PC-9 (cell line): ENCODE results near the gene TH. TPM values are rescaled to one million over a fixed set of nuclear protein-coding genes. Genes with fewer than 3 reads are reported as not detected.

ENCODE experiments used
- BruUV-seq: library from RNA; stranded (reverse); fragments of 400-500 nt; replicated peaks from 2 replicates; lab custom pipeline; 2021; lab: Mats Ljungman, UMichigan
- CTCF ChIA-PET: fragments of 300-600 bp; sonication (Branson Sonifier 250); formaldehyde crosslinking; loops from one replicate; lab custom pipeline; 2022; ENCODE audit warnings: antibody characterized with exemption; lab: Charles Lee
- POLR2A ChIA-PET: fragments of 300-600 bp; sonication (Branson Sonifier 250); formaldehyde crosslinking; loops from one replicate; lab custom pipeline; 2022; ENCODE audit warnings: antibody characterized with exemption; ENCODE audit not compliant: unreplicated experiment; lab: Charles Lee
- DNase-seq, 2 experiments: peaks; one replicate each; pipeline versions ENCODE4 v3.0.0 to v3.0.0-alpha.2; 2015 to 2022; ENCODE audit warnings: mixed read lengths in 1 of 2
- H2AFZ ChIP-seq: fragments of 200-600 bp; sonication (generic); 2 replicates; pipeline ENCODE4 v1.8.1; 2017; ENCODE audit warnings: antibody characterized with exemption
- H3F3A ChIP-seq: fragments of 200-600 bp; sonication (generic); 2 replicates; pipeline ENCODE4 v1.8.1; 2017; ENCODE audit warnings: antibody characterized with exemption, mild to moderate bottlenecking, low read depth; ENCODE audit not compliant: insufficient read depth
- H3K27ac ChIP-seq: fragments of 200-600 bp; sonication (generic); 2 replicates; pipeline ENCODE4 v1.6.1; 2016; ENCODE audit warnings: mixed run types
- H3K27me3 ChIP-seq: fragments of 200-600 bp; sonication (generic); 2 replicates; pipeline ENCODE4 v1.6.1; 2016; ENCODE audit warnings: low read depth, mixed run types; ENCODE audit not compliant: insufficient read depth
- H3K36me3 ChIP-seq: fragments of 200-600 bp; sonication (generic); 2 replicates; pipeline ENCODE4 v1.6.1; 2016; ENCODE audit warnings: low read depth, mixed run types
- H3K4me1 ChIP-seq: fragments of 200-600 bp; sonication (generic); replicated peaks from 2 replicates; pipeline ENCODE4 v1.6.1; 2016; ENCODE audit warnings: mixed run types; ENCODE audit not compliant: insufficient read depth
- H3K4me2 ChIP-seq: fragments of 200-600 bp; sonication (generic); 2 replicates; pipeline ENCODE4 v1.6.1; 2017; ENCODE audit warnings: mixed run types
- H3K4me3 ChIP-seq: fragments of 200-600 bp; sonication (generic); 2 replicates; pipeline ENCODE4 v1.6.1; 2016; ENCODE audit warnings: mixed run types
- H3K79me2 ChIP-seq: fragments of 200-600 bp; sonication (generic); 2 replicates; pipeline ENCODE4 v1.6.1; 2017; ENCODE audit warnings: low read depth, mixed run types
- H3K9me2 ChIP-seq: fragments of 200-600 bp; sonication (generic); 2 replicates; pipeline ENCODE4 v1.8.1; 2017; ENCODE audit warnings: mild to moderate bottlenecking; ENCODE audit not compliant: insufficient read depth
- H3K9me3 ChIP-seq: fragments of 200-600 bp; sonication (generic); 2 replicates; pipeline ENCODE4 v1.8.1; 2016; ENCODE audit warnings: low read depth; ENCODE audit not compliant: insufficient read depth
- H4K20me1 ChIP-seq: fragments of 200-600 bp; sonication (generic); 2 replicates; pipeline ENCODE4 v1.8.1; 2017; ENCODE audit not compliant: insufficient read depth
- CTCF ChIP-seq: fragments of 200-600 bp; sonication (generic); conservative IDR thresholded peaks from 2 replicates; pipeline ENCODE4 v1.6.1; 2017; ENCODE audit warnings: mixed run types, antibody characterized with exemption, mild to moderate bottlenecking, moderate library complexity
- EZH2 ChIP-seq: fragments of 200-600 bp; sonication (generic); IDR thresholded peaks from 2 replicates; pipeline ENCODE4 v1.8.0; 2017; ENCODE audit warnings: antibody characterized with exemption, low read depth
- intact Hi-C: fragments of 100-400 bp; cut with micrococcal nuclease; formaldehyde crosslinking; loops from one replicate; pipeline ENCODE4 v1.10.0; 2022; ENCODE audit not compliant: unreplicated experiment
- total RNA-seq: library from RNA; stranded (reverse); gene quantifications from 2 replicates; pipeline ENCODE4 v1.2.3, GENCODE V29; 2021

Gene TH
- total RNA-seq, 1 experiment from 2014 or later, result 2.2 TPM

- H3K9me3 ChIP-seq, result no peaks in the 10 kb centered on the region
- H3K4me1 ChIP-seq, result no peaks in the 10 kb centered on the region; the same call in 1 of the 2 replicates
- ChIA-PET CTCF (no interaction called here), POLR2A (no interaction called here)
- no peak within 1 kb of the TSS for H3K27ac ChIP-seq
- H4K20me1 ChIP-seq, result no peaks in the 10 kb centered on the region
- no peak for TF ChIP-seq CTCF
- no peak for TF ChIP-seq EZH2
- H3K4me2 ChIP-seq, result no peak within 1 kb of the TSS
- no peaks in the 10 kb centered on the region for H3K27me3 ChIP-seq
- H3K4me3 ChIP-seq, result no peak within 1 kb of the TSS
- no peaks in the 10 kb centered on the region for H3K79me2 ChIP-seq
- no peaks in the 10 kb centered on the region for H3F3A ChIP-seq
- intact Hi-C loops, result loop anchor here (10.0 kb wide), 1 partner anchor 134 kb away; no protein-coding TSS in a partner anchor
- BruUV-seq, result no TSS peak
- H2AFZ ChIP-seq, result no peak within 1 kb of the TSS
- no peaks in the 10 kb centered on the region for H3K9me2 ChIP-seq
- H3K36me3 ChIP-seq, result no peaks in the 10 kb centered on the region
- no peak for DNase-seq
These were observed 10.8 kb downstream of the TH start, which contains the start of gene INS for GRCh38 chr11:2160736-2161259. INS (minus strand) TSS chr11:2161209; CDS start chr11:2160971, 238 bp downstream.

GRCh38 chr11:2159536-2160413 is 11.8 kb downstream of the TH start:
- no TSS peak for BruUV-seq
- no peaks in the 10 kb centered on the region for H3K36me3 ChIP-seq
- DNase-seq, result no peak
- H3K9me2 ChIP-seq, result no peaks in the 10 kb centered on the region
- no peak for TF ChIP-seq CTCF
- no peak for TF ChIP-seq EZH2
- intact Hi-C loops, result loop anchor here (10.0 kb wide), 1 partner anchor 135 kb away; no protein-coding TSS in a partner anchor
- no peaks in the 10 kb centered on the region; the same call in 1 of the 2 replicates for H3K4me1 ChIP-seq
- H2AFZ ChIP-seq, result no peak overlapping the region
- CTCF ChIA-PET, result no interaction called here
- no peaks in the 10 kb centered on the region for H3K27me3 ChIP-seq
- H3K4me3 ChIP-seq, result no peak overlapping the region
- no peaks in the 10 kb centered on the region for H3K9me3 ChIP-seq
- no peaks in the 10 kb centered on the region for H4K20me1 ChIP-seq
- H3F3A ChIP-seq, result no peaks in the 10 kb centered on the region
- H3K79me2 ChIP-seq, result no peaks in the 10 kb centered on the region
- no peak overlapping the region for H3K4me2 ChIP-seq
- no peak overlapping the region for H3K27ac ChIP-seq
- POLR2A ChIA-PET, result no interaction called here

- no peak overlapping the region for H2AFZ ChIP-seq
- H3K9me3 ChIP-seq, result no peaks in the 10 kb centered on the region
- H3K79me2 ChIP-seq, result no peaks in the 10 kb centered on the region
- no TSS peak for BruUV-seq
- no peak overlapping the region for H3K27ac ChIP-seq
- POLR2A ChIA-PET, result no interaction called here
- H3K27me3 ChIP-seq, result no peaks in the 10 kb centered on the region
- CTCF ChIA-PET, result no interaction called here
- H3K9me2 ChIP-seq, result no peaks in the 10 kb centered on the region
- no peaks in the 10 kb centered on the region for H4K20me1 ChIP-seq
- no peak overlapping the region for H3K4me2 ChIP-seq
- H3K4me3 ChIP-seq, result no peak overlapping the region
- no peak for DNase-seq
- intact Hi-C loops, result no loop called here
- H3K4me1 ChIP-seq, result no peaks in the 10 kb centered on the region
- no peaks in the 10 kb centered on the region for H3K36me3 ChIP-seq
- TF ChIP-seq CTCF, result no peak
- TF ChIP-seq EZH2, result no peak
- no peaks in the 10 kb centered on the region for H3F3A ChIP-seq
These were observed 12.6 kb downstream of the TH start for GRCh38 chr11:2158966-2159365.
